PFSK-1 (cell line): Measurements from ENCODE around the gene IP6K1.

Experiments used
- FOXP2 ChIP-seq: optimal IDR thresholded peaks from 2 replicates; pipeline ENCODE3; 2011; ENCODE audit warnings: borderline replicate concordance, control low read depth, inconsistent platforms; ENCODE audit not compliant: insufficient read depth; ENCODE audit errors: extremely low read length, extremely low read depth
- POLR2AphosphoS5 ChIP-seq: IDR thresholded peaks from 2 replicates; pipeline ENCODE4 v1.6.1; 2012; ENCODE audit warnings: low read depth, mild to moderate bottlenecking, control low read depth, low read length, moderate library complexity
- REST ChIP-seq, 2 experiments: IDR thresholded peaks; 2 replicates each; pipeline versions ENCODE4 v1.6.1 to v1.8.0; 2011 to 2012; ENCODE audit warnings: low read depth in 2 of 2, low read length in 2 of 2, control low read depth in 1 of 2, inconsistent platforms in 1 of 2, mild to moderate bottlenecking in 1 of 2, moderate library complexity in 1 of 2; ENCODE audit not compliant: insufficient read depth in 1 of 2
- SIN3A ChIP-seq: IDR thresholded peaks from 2 replicates; pipeline ENCODE4 v1.6.1; 2012; ENCODE audit warnings: mild to moderate bottlenecking, low read length, moderate library complexity, borderline replicate concordance; ENCODE audit not compliant: insufficient read depth
- TAF1 ChIP-seq: IDR thresholded peaks from 2 replicates; pipeline ENCODE4 v1.6.1; 2012; ENCODE audit warnings: low read length, control low read depth, borderline replicate concordance; ENCODE audit not compliant: insufficient read depth

IP6K1 gene

GRCh38 chr3:49757197-49757596 is 29.1 kb downstream of the IP6K1 start:
- TF ChIP-seq SIN3A, result no peak
- TF ChIP-seq TAF1, result no peak
- no peak for TF ChIP-seq FOXP2
- TF ChIP-seq REST (IDR thresholded peaks at IDR 0.05; ENCODE audit: insufficient read depth in 1 of 2, low read depth in 2 of 2, low read length in 2 of 2), result no peak

GRCh38 chr3:49756036-49756435 is 30.3 kb downstream of the IP6K1 start:
- TF ChIP-seq FOXP2, result no peak
- TF ChIP-seq REST (IDR thresholded peaks at IDR 0.05; ENCODE audit: insufficient read depth in 1 of 2, low read depth in 2 of 2, low read length in 2 of 2), result no peak
- no peak for TF ChIP-seq POLR2AphosphoS5
- no peak for TF ChIP-seq SIN3A

GRCh38 chr3:49754536-49754935 is 31.8 kb downstream of the IP6K1 start:
- TF ChIP-seq FOXP2 (no peak), TAF1 (no peak), POLR2AphosphoS5 (no peak), REST (IDR thresholded peaks at IDR 0.05; ENCODE audit: insufficient read depth in 1 of 2, low read depth in 2 of 2, low read length in 2 of 2) (no peak), SIN3A (no peak)

- TF ChIP-seq TAF1, result no peak
- TF ChIP-seq FOXP2, result no peak
- no peak for TF ChIP-seq REST (IDR thresholded peaks at IDR 0.05; ENCODE audit: insufficient read depth in 1 of 2, low read depth in 2 of 2, low read length in 2 of 2)
- no peak for TF ChIP-seq POLR2AphosphoS5
- TF ChIP-seq SIN3A, result no peak
Observed at GRCh38 chr3:49751501-49751900, 34.8 kb downstream of the IP6K1 start.

GRCh38 chr3:49750056-49750455 is 36.3 kb downstream of the IP6K1 start:
- TF ChIP-seq FOXP2 (no peak), SIN3A (no peak), TAF1 (no peak), REST (IDR thresholded peaks at IDR 0.05; ENCODE audit: insufficient read depth in 1 of 2, low read depth in 2 of 2, low read length in 2 of 2) (no peak), POLR2AphosphoS5 (no peak)
